PFSK-1 (cell line): ENCODE data around the gene USB1.

Experiments used
- POLR2AphosphoS5 ChIP-seq: IDR thresholded peaks from 2 replicates; pipeline ENCODE4 v1.6.1; 2012; ENCODE audit warnings: low read depth, mild to moderate bottlenecking, control low read depth, low read length, moderate library complexity
- SIN3A ChIP-seq: IDR thresholded peaks from 2 replicates; pipeline ENCODE4 v1.6.1; 2012; ENCODE audit warnings: mild to moderate bottlenecking, low read length, moderate library complexity, borderline replicate concordance; ENCODE audit not compliant: insufficient read depth
- TAF1 ChIP-seq: IDR thresholded peaks from 2 replicates; pipeline ENCODE4 v1.6.1; 2012; ENCODE audit warnings: low read length, control low read depth, borderline replicate concordance; ENCODE audit not compliant: insufficient read depth

GRCh38 chr16:57979006-57979585 is 22.1 kb upstream of the USB1 start:
- TF ChIP-seq SIN3A (no peak), POLR2AphosphoS5 (no peak), TAF1 (no peak)
